Upper lobe of left lung (tissue), 4 donors: ENCODE measurements around the gene WDR45B.

Source experiments
- CTCF ChIP-seq, 6 experiments: fragments of 450-650 bp in 4 of 6; fragments of 200-600 bp in 2 of 6; sonication (generic) in 2 of 6; IDR thresholded peaks; one replicate each; pipeline ENCODE4 v1.5.1; 2016 to 2019; ENCODE audit warnings: antibody characterized with exemption in 6 of 6
- POLR2A ChIP-seq, 4 donors: fragments of 450-650 bp; IDR thresholded peaks; one replicate each; pipeline ENCODE4 v1.5.1; 2016 to 2017; ENCODE audit warnings: antibody characterized with exemption in 4 of 4, mild to moderate bottlenecking in 2 of 4
- POLR2AphosphoS5 ChIP-seq, 2 donors: sonication (generic); formaldehyde crosslinking; IDR thresholded peaks; one replicate each; pipeline ENCODE4 v1.5.1; 2017; ENCODE audit warnings: antibody characterized with exemption in 2 of 2

GRCh38 chr17:82683534-82683933 lies 35.3 kb upstream of the WDR45B start:
- TF ChIP-seq CTCF (IDR thresholded peaks at IDR 0.05) (no peak), POLR2A (IDR thresholded peaks at IDR 0.05) (no peak), POLR2AphosphoS5 (IDR thresholded peaks at IDR 0.05) (no peak)
